GM19023 (cell line): ENCODE results near the gene DNMT3B.
"Not testable (repeated sequence)": the region's sequence is repeated elsewhere in the genome, so short reads cannot be mapped to it uniquely, and the experiment has no call there.

Source experiments
- ATAC-seq: cut with Tn5 transposase; IDR thresholded peaks from one replicate; pipeline ENCODE4 v1.9.1; 2021; ENCODE audit warnings: mild to moderate bottlenecking, moderate library complexity; ENCODE audit not compliant: unreplicated experiment

DNMT3B gene

DNA sequence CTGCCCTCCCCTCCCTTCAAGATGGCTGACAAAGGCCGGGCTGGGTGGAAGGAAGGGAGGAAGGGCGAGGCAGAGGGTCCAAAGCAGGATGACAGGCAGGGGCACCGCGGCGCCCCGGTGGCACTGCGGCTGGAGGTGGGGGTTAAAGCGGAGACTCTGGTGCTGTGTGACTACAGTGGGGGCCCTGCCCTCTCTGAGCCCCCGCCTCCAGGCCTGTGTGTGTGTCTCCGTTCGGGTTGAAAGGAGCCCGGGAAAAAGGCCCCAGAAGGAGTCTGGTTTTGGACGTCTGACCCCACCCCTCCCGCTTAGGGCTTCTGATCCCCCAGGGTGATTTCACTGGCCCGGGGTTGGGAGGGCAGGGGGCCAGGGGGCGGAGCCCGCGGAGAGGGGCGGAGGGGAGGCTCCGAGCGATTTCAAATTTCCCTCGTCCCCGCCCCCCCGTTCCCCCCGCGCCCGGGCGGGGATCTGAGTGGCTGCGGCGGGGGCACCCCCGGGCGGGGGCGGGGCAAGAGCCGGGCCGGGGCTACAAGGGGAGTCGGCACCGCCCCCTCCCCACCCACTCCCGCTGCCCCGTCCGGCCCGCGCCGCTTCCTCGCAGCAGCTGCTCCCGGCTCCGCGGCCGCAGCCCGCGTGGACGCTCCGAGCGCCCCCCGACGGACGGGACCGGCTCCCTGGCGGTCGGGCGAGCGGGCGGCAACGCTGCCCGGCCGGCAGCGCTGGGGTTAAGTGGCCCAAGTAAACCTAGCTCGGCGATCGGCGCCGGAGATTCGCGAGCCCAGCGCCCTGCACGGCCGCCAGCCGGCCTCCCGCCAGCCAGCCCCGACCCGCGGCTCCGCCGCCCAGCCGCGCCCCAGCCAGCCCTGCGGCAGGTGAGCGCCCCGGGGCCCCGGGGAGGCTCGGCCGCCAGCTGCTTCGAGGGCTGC is at the start of gene DNMT3B:
TSS of gene DNMT3B (plus strand) at position 555 of the 923 bp plus-strand sequence. CDS start 17,939 bp downstream, outside the sequence.
- peak; percentile 68 for ATAC-seq

DNA sequence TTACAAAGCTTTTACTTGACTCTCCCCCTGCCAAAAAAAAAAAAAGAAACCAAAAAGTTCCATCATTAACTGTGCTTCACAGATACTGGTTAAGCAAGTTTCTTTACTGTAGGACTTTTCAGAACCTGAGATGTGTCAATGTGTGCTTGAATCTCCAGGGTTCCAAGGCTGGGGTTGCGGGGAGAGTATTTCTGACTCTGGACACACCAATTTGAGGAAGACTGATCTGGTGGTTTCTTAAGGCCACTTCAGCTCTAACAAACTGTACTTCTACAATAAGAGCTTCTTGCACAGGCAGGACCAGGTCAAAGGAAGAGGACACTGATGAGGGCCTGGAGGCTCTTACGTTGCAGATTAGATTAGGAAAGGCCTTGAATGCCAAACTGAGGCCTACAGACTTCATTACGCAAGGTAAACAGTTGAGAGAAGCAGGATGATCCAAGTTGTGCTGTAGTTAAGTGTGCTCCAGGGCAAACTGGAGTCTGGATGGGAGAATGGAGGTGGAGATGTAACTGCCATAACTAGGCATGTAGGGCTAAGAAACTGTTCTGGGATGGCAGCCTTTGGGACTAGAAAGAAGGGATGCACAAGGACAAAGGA is 43.3 kb upstream of the DNMT3B start:
- no peak for ATAC-seq

DNA sequence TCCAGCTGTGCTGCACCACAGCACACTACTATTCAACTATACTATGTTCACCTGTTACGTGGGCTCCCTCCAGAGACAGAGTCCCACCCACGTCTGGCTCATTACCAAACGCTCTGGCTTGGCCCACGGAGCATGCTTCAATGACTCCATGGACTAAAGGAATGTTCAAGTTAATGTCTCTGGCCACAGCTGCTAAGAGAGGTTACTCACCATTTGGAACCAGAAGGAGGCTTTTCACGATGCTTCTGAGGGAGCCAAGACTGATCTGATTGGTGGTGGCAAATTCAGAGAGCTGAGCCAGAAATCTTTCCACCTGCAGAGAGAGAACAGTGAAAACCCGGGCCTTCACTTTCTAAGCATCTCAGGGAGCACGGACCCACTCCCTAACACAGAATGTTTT is 34.5 kb upstream of the DNMT3B start:
- ATAC-seq, result no peak

DNA sequence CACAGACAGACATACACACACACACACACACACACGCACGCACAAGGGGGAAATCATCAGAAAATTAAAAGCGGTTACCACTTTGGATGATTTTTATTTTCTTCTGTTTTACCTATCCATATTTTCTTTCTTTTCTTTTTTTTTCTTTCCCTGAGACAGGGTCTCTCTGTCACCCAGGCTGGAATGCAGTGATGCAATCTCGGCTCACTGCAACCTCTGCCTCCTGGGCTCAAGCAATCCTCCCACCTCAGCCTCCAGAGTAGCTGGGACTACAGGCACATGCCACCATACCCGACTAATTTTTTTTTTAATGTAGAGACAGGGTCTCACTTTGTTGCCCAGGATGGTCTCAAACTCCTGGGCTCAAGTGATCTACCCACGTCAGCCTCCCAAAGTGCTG is 33.8 kb upstream of the DNMT3B start:
- ATAC-seq, result not testable (repeated sequence)

DNA sequence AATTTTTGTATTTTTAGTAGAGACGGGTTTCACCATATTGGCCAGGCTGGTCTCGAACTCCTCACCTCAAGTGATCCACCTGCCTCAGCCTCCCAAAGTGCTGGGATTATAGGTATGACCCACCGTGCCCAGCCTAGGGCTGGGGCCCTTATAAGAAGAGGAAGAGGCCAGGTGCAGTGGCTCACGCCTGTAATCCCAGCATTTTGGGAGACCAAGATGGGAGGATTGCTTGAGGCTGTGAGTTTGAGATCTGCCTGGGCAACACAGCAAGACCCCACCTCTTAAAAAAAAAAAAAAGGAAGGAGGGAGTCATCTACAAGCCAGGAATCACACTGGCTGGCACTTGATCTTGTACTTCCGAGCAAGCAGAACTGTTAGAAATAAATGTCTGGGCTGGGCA is 32.9 kb upstream of the DNMT3B start:
- ATAC-seq, result not testable (repeated sequence)

DNA sequence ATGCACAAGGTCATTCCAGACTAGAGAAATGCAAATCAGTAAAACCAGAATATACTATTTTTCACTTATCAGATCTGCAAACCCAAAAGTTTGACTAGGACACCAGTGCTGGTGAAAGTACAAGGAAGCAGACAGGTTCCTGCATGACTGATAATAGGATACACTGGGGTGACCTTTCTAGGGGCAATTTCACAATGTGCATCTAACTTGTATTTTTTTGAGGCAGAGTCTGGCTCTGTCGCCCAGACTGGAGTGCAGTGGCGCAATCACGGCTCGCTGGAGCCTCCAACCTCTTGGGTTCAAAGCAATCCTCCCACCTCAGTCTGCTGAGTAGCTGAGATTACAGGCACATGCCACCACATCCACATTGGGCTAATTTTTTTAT is 30.3 kb upstream of the DNMT3B start:
- no peak for ATAC-seq

DNA sequence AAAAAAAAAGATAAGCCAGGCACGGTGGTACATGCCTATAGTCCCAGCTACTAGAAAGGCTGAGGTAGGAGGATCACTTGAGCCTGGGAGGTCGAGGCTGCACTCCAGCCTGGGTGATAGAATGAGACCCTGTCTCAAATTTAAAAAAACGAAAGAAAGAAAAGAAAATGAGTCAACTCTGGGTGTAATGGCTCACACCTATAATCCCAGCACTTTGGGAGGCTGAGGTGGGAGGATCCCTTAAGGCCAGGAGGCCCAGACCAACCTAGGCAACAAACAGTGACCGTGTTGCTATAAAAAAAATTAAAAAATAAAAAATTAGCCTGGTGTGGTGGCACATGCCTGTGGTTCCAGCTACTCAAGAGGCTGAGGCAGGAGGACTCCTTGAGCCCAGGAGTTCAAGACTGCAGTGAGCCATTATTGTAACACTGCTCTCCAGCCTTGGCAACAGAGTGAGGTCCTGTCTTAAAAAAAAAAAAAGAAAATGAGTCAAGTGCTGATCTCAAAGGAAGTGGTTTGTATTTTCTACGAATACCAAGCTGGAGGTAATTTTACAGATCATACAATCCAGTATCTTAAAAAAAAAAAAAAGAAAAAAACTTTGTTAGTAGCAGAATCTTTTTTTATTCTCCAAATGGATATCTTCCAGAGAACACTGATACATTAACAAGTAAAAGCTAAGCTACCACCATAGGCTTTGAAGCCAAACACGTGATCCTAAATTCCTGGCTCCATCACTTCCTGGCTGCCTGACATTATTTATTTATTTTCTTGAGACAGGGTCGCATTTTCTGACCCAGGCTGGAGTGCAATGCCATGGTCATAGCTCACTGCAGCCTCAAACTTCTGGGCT is 24.6 kb upstream of the DNMT3B start:
- no peak for ATAC-seq

DNA sequence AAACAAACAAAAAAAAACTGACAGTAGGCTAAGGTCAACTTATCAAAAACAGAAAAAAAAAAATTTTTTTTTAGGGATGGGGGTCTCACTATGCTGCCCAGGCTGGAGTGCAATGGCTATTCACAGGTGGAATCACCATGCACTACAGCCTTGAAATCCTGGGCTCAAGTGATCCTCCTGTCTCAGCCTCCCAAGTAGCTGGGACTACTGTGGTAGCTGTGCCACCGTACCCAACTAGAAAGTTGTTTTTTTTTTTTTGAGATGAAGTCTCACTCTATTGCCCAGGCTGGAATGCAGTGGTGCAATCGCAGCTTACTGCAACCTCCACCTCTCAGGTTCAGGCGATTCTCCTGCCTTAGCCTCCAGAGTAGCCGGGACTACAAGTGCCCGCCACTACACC is 21.0 kb upstream of the DNMT3B start:
- no peak for ATAC-seq

DNA sequence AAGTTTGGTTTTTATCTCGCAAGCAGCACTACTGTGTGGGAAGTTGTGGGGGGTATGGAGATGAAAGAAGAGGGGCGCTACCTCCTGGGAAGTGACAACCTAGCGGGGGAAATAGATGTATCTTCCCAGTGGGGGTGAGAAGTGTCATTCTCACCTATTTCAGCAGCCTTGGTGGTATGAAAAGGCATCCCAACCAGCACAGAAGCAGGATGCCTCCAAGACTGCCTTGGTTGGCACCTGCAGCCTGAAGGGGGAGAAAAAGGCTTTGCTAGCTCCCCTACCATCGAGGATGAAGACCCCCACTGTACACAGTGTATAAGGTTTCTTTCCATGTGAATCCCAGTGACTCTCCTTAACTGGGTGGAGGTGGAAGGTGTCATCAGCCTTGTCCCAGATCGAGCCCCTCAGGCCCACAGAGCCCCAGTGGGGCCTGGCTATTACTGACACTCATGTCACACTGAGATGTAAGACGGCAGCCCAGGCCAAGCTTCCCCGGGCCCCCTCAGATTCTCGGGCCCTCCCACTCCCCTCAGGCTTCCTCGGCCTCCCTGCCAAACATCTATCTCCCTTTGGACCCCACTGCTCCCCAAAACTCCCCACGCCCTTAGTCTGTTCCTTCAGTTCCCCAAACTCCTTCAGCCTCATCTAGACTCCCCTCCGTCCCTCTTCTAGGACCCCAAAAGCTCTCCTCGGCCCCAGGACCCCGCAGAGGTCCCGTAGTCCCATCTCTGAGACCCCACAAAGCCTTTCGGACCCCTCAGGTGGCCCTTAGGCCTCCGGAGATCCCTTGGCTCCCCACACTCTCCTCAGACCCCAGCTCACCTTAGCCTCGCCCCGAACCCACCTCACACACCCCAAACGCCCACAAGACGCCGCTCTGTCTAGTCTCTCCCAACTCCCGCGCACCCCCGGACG is 19.6 kb upstream of the DNMT3B start:
- no peak for ATAC-seq

DNA sequence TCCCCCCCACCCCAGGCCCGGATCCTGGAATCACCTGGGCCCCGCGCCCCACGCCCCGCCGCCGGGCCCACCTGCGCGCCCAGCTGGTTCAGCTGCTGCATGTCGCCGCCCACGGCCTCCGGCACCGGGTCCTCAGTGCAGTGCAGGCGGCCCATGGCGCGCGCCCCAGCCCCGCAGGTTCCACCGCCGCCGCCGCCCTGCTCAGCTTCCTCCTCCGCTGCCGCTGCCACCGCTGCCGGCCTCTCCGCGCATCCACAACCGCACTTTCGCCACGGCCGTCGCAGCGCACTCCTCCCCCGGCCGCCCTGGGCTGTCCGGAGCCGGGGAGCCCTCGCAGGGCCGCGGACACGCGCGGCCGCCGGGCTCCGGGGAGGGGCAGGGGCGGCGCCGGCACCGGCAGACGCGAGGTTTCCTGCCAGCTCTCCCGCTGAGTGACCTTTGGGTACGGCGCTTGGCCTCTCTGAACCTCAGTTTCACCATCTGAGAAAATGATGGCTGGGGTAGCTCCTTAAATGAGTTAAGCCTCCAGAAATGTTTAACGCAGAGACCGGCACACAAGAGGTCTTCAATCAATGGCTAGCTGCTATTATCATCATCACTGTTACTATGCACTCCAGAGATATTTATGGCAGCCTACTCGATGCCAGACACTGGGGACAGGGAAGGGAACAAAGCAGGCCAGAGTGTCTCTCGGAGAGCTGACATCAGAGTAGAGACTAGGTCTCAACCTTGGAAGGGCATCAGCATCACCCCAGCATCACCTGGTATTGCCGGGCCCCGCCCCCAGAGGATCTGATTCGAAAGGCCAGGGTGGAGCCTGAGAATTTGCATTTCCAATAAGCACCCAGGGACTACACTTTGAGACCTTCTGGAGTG is 18.7 kb upstream of the DNMT3B start, which contains the start of gene COMMD7:
TSS of gene COMMD7 (minus strand) at position 231 of the 876 bp plus-strand sequence. CDS start at position 155, 76 bp downstream.
- ATAC-seq, result peak; percentile 61

DNA sequence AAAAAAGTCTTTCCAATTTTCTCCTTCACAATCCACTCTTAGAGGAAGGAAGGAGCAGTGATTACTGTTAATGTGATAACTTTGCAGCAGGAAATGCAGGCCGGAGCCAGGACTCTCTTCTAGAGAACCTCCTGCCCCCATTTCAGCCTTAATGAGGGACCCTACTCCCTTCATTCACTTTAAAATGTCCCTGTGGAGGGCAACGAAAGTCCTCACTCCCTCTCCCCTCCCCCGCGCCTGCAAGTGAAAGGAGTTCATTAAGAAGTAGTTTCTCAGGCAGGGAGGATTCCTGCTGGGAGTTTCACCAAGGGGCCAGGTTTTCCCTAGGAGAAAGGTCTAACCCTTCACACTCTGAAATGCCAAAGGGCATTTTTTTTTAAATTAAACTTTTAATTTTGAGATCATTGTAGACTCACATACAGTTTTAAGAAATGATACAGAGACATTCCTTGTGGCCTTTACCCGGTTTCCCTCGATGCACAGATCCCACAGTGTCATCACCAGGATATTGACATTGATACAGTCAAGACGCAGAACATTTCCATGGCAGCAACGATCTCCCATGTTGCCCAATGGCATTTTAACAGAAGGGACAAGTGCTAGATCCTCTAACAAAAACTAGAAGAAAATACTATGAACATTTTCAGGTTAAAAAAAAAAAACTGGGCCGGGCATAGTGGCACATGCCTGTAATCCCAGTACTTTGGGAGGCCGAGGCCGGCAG is 12.1 kb upstream of the DNMT3B start:
- ATAC-seq, result no peak

DNA sequence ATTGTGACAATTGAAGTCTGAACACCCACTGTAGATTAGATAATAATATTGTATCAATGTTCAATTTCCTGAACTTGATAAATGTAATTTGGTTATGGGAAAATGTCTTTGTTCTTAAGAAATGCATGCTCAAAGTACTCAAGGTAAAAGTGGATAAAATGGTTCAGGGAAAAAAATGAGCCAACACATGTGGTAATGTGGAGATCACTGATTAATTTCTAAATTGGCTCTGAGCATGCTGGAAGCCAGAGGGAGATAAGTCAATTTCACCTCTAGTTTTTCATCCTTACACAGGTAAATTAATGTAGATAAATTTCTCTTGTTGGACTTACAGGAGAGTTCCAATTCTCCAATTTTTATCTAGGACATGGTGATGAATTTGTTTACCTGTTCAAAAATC is 10.9 kb upstream of the DNMT3B start:
- ATAC-seq, result no peak

DNA sequence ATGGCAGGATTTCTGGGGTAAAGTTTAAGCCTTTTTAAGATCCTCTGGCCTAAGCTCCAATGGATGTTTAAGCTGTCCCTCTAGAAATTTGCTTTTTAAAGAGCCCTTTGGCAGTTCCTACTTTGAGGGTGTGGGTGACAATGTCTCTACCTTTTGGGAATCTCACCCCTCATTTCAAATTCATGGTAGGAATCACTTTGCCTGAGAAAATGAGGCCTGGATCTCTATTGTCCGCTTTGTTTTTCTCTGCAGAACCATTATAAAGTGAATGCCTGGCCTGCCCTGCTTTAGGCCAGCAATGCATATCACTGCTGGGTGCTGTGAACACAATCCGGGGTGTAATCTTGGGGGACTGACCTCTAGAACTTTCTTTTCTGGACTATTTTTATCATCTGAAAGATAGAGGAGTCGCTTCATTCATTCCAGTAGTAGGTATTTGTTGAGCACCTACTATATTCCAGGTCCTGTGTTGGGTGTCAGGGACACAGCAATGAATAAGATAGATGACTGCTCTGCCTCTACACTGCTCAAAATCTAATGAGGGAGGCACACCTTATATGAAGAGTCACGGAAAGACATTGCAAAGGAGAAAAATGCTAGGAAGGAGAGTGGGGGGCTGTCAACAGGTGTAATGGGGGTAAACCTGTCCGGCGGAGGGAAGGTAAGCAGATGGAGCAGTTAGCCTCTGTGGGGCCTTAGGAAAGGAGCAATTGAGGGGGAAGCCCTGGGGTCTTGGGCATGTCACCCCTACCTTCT is 10.3 kb upstream of the DNMT3B start:
- no peak for ATAC-seq

DNA sequence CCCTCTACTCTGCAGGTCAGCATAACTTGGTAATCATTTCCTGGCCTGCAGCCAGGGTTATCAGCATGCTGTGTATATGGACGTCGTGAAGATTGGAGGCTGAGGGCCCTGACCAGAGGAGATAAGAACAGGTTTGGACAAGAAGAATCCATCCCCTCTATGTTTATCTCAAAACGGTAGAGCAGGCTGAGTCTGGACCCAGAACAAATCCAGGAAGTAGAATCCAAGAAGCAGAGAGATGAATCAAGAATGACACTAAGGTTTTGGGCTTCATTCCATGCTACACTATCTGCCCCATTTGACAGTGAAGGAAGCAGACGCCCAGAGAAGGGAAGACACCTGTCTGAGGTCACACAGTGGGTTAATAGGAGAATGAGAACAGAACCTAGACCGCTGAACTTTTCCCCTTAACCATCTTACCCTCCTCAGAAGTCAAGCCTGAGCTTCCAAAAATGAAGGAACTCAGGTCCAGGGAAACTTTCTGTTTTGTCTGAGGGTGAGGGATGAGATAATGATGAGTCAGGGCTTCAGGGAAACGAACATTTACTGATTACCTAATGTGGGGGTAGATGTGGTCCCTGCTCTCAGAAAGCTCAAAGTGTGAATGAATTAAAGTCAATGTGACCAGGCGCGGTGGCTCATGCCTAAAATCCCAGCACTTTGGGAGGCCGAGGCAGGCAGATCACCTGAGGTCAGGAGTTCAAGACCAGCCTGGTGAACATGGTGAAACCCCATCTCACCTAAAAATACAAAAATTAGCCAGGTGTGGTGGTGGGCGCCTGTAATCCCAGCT is 9.5 kb upstream of the DNMT3B start:
- no peak for ATAC-seq

DNA sequence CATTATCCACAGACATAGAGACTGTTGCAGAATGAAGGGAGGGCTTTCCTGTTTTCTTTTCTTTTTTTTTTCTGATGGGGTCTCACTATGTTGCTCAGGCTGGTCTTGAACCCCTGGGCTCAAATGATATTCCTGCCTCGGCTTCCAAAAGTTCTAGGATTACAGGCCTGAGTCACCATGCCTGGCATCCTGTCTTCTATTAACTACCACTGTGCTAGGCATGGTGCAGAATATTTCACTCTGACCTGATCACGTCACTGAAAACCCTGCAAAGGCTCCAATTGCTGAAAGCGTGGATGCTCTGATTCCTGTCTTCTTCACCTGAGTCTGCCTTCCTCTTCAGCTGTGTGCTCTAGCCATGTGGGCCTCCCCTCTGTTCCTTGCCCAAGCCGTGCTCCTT is 8.5 kb upstream of the DNMT3B start:
- ATAC-seq, result no peak

DNA sequence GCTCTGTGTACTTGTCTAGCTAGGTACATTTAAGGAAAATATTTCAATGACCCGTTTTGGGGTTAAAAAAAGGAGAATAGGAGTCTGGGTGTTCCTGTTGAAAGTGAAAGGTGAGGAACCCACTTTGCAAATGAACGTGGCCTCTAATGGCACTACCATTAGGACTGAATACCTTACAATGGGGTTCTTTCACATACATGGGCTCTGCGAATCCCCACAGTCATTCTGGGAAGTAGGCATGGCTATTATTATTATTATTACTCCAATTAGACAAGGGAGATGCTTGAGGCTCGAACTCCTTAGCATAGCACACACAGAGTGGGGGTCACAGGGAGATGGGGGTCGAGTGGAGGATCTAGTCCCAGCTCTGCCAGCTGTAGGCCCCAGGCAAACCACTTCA is 6.0 kb upstream of the DNMT3B start:
- ATAC-seq, result no peak

DNA sequence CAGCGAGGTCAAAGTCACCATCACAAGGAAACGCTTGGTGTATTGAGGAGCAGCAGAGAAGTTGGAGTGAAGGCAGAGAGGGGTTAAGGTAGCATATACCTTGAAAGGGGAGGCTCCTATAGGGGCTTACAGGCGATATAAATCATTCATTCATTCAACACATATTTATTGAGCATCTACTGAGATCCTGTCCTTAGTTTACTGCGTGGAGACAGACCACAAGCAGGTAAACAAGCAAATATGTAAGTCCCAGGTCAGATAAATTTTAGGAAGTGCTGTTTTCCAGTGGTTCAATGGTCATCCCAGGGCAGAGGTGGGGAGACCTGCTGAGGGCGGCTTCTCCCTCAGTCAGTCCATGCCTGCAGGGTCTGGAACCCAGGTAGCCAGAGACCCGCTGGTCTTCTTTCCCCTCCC is 761 bp upstream of the DNMT3B start:
- ATAC-seq, result no peak
